K562 (cell line): Measurements from ENCODE around the gene DSG3. TPM values are rescaled to one million over a fixed set of nuclear protein-coding genes. Genes with fewer than 3 reads are reported as not detected.

Experiments used
- CTCFL ChIP-seq: IDR thresholded peaks from 2 replicates; pipeline ENCODE4 v1.6.1; 2011; ENCODE audit warnings: borderline replicate concordance, low read depth, mild to moderate bottlenecking, moderate library complexity, low read length; ENCODE audit not compliant: insufficient read depth, poor library complexity, severe bottlenecking
- EGR1 ChIP-seq: fragments of 450-650 bp; conservative IDR thresholded peaks from 2 replicates; pipeline ENCODE4 v1.6.1; 2017; ENCODE audit warnings: mild to moderate bottlenecking
- FOSL1 ChIP-seq: fragments of 200-800 bp; sonication (Bioruptor generic); conservative IDR thresholded peaks from 2 replicates; pipeline ENCODE4 v1.6.1; 2016; ENCODE audit warnings: missing genetic modification characterization, missing compliant biosample characterization
- ID3 ChIP-seq, 2 experiments: fragments of 250-450 bp in 1 of 2; fragments of 450-650 bp in 1 of 2; sonication (Bioruptor Pico) in 1 of 2; IDR thresholded peaks; 2 replicates each; pipeline versions ENCODE4 v1.6.1 to v1.8.0; 2016 to 2021; ENCODE audit warnings: mild to moderate bottlenecking in 2 of 2, moderate library complexity in 2 of 2, missing compliant biosample characterization in 1 of 2, missing genetic modification characterization in 1 of 2
- KAT7 ChIP-seq: sonication (generic); formaldehyde crosslinking; IDR thresholded peaks from 2 replicates; pipeline ENCODE4 v1.8.0; 2022; ENCODE audit warnings: missing genetic modification reagents, mild to moderate bottlenecking, borderline replicate concordance
- KDM5B ChIP-seq: fragments of 200-600 bp; sonication (generic); IDR thresholded peaks from 2 replicates; pipeline ENCODE4 v1.6.1; 2012; ENCODE audit warnings: low read depth, mild to moderate bottlenecking, moderate library complexity, low read length, control low read depth, inconsistent platforms; ENCODE audit not compliant: insufficient replicate concordance
- NFRKB ChIP-seq: fragments of 450-650 bp; IDR thresholded peaks from 2 replicates; pipeline ENCODE4 v1.6.1; 2016; ENCODE audit warnings: low read depth
- PHB ChIP-seq: fragments of 250-450 bp; sonication (Bioruptor Pico); IDR thresholded peaks from 2 replicates; pipeline ENCODE4 v1.5.0; 2021
- POLR2AphosphoS5 ChIP-seq: IDR thresholded peaks from 2 replicates; pipeline ENCODE4 v1.6.1; 2011; ENCODE audit warnings: mild to moderate bottlenecking, low read depth, low read length, moderate library complexity; ENCODE audit not compliant: control insufficient read depth, insufficient read depth
- RBM22 ChIP-seq: fragments of 200-400 bp; formaldehyde crosslinking; IDR thresholded peaks from 2 replicates; pipeline ENCODE4 v1.6.1; 2018; ENCODE audit warnings: low read length, low read depth; ENCODE audit not compliant: poor library complexity, severe bottlenecking
- SRSF3 ChIP-seq: fragments of 200-400 bp; formaldehyde crosslinking; IDR thresholded peaks from 2 replicates; pipeline ENCODE4 v1.6.1; 2016; ENCODE audit warnings: mild to moderate bottlenecking, low read length, moderate library complexity; ENCODE audit not compliant: insufficient read depth
- THAP12 ChIP-seq: fragments of 250-450 bp; sonication (Bioruptor Pico); IDR thresholded peaks from 2 replicates; pipeline ENCODE4 v1.9.0; 2021; ENCODE audit warnings: mild to moderate bottlenecking, inconsistent platforms
- THRA ChIP-seq: fragments of 450-650 bp; IDR thresholded peaks from 2 replicates; pipeline ENCODE4 v1.6.1; 2017; ENCODE audit warnings: mild to moderate bottlenecking, moderate library complexity
- XRCC4 ChIP-seq: IDR thresholded peaks from one replicate; pipeline ENCODE4 v1.6.1; 2011; ENCODE audit not compliant: insufficient read depth, insufficient read length; ENCODE audit errors: extremely low read depth
- ZBTB17 ChIP-seq: fragments of 450-650 bp; formaldehyde crosslinking; IDR thresholded peaks from 2 replicates; pipeline ENCODE4 v1.4.0; 2020; ENCODE audit warnings: mild to moderate bottlenecking
- ZFX ChIP-seq: sonication (generic); formaldehyde crosslinking; IDR thresholded peaks from 2 replicates; pipeline ENCODE4 v1.8.0; 2022; ENCODE audit warnings: mild to moderate bottlenecking, missing genetic modification reagents, moderate library complexity
- ZNF24 ChIP-seq: fragments of 450-650 bp; IDR thresholded peaks from 2 replicates; pipeline ENCODE4 v1.6.1; 2016
- ZNF584 ChIP-seq: fragments of 200-800 bp; sonication (Bioruptor generic); IDR thresholded peaks from 2 replicates; pipeline ENCODE4 v1.6.1; 2016; ENCODE audit warnings: low read depth, mild to moderate bottlenecking, missing genetic modification characterization, missing compliant biosample characterization
- ZNF766 ChIP-seq: fragments of 200-800 bp; sonication (Bioruptor generic); conservative IDR thresholded peaks from 2 replicates; pipeline ENCODE4 v1.6.1; 2016; ENCODE audit warnings: missing genetic modification characterization, missing compliant biosample characterization
- ZNF830 ChIP-seq: fragments of 250-450 bp; sonication (Bioruptor Pico); IDR thresholded peaks from 2 replicates; pipeline ENCODE4 v1.5.0; 2021; ENCODE audit warnings: mild to moderate bottlenecking
- polyA plus RNA-seq, 8 experiments: library from polyadenylated mRNA; depleted of rRNA in 4 of 8; stranded (reverse) in 5 of 8; unstranded in 3 of 8; fragments of >200 nt; fragmentation: Nextera tagmentation in 2 of 8; fragmentation: Illumina TruSeq in 1 of 8; extraction: Ambion mirVana in 2 of 8; extraction: Trizol in 1 of 8; gene quantifications; 2 replicates each; pipeline versions ENCODE4 v1.2.1 to v1.2.3, GENCODE V29; 2011 to 2014; ENCODE audit warnings: inconsistent platforms in 1 of 8, missing spikeins in 1 of 8
- total RNA-seq, 7 experiments: library from RNA; depleted of rRNA in 6 of 7; stranded (reverse); fragments of >200 nt in 6 of 7; fragmentation: Illumina TruSeq in 2 of 7; extraction: Trizol in 2 of 7; gene quantifications; 2 replicates each; pipeline versions ENCODE4 v1.2.1 to v1.2.3, GENCODE V29; 2011 to 2021; ENCODE audit warnings: low replicate concordance in 1 of 7

DSG3 gene
- total and polyA plus RNA-seq, 9 of the 15 experiments (the other 6 are each of a cell fraction or from before 2014, with no cell fraction given): 0.04 to 0.18 (median 0.07) TPM; not detected in 1

GRCh38 chr18:31497836-31498573 is 50.5 kb downstream of the DSG3 start, which contains the start of gene DSG2 (continued):
- no peak for TF ChIP-seq THRA
- TF ChIP-seq ZBTB17 (CRISPR knock-in tag): 0 out of 2 replicates have a peak, but pooled peaks have one; percentile 52
- TF ChIP-seq ZFX (CRISPR knock-in tag): peak; percentile 91
- peak; percentile 53 for TF ChIP-seq POLR2AphosphoS5
- no peak for TF ChIP-seq XRCC4
- TF ChIP-seq KAT7 (CRISPR knock-in tag): peak; percentile 63; the same call in 1 of the 2 replicates
- TF ChIP-seq ZNF584 (CRISPR knock-in tag): 0 out of 2 replicates have a peak, but pooled peaks have one; percentile 8
- peak; percentile 36; the same call in 1 of the 2 replicates for TF ChIP-seq PHB (CRISPR knock-in tag)
- peak; percentile 80; the same call in 1 of the 2 replicates for TF ChIP-seq EGR1
- TF ChIP-seq NFRKB: peak; percentile 42; the same call in 1 of the 2 replicates
- TF ChIP-seq THAP12 (CRISPR knock-in tag): peak; percentile 88
- TF ChIP-seq ZNF766: 0 out of 2 replicates have a peak, but pooled peaks have one; percentile 32
- TF ChIP-seq ZNF830: peak; percentile 69; the same call in 1 of the 2 replicates
- no peak for TF ChIP-seq ID3 (CRISPR knock-in tag; IDR thresholded peaks at IDR 0.05)
- peak; percentile 74 for TF ChIP-seq ID3 (tag; IDR thresholded peaks at IDR 0.05)
- TF ChIP-seq CTCFL: peak; percentile 61
- peak; percentile 47; the same call in 1 of the 2 replicates for TF ChIP-seq FOSL1 (tag)
- TF ChIP-seq KDM5B: peak; percentile 78
- peak; percentile 38; the same call in 1 of the 2 replicates for TF ChIP-seq ZNF24
- no peak for TF ChIP-seq SRSF3
- peak; percentile 42 for TF ChIP-seq RBM22
